Bronchial epithelial cell (primary cell): Measurements from ENCODE around the gene TMEM242. TPM values are rescaled to one million over a fixed set of nuclear protein-coding genes. Genes with fewer than 3 reads are reported as not detected.
A peak's percentile ranks its signal among the peaks of the same experiment; 100 is the strongest.

Experiments used
- DNase-seq: peaks from one replicate; pipeline ENCODE4 v3.0.0-alpha.2; 2010; ENCODE audit warnings: low read depth
- FAIRE-seq: peaks from 2 replicates; lab custom pipeline; 2011; peaks lifted over from hg19 to GRCh38; lab: Jason Lieb, UNC
- H3K27me3 ChIP-seq: 2 replicates; pipeline ENCODE4 v1.5.1; 2011; ENCODE audit warnings: low read length; ENCODE audit not compliant: control insufficient read depth, insufficient read depth
- H3K36me3 ChIP-seq: 2 replicates; pipeline ENCODE4 v1.5.1; 2011; ENCODE audit warnings: low read length; ENCODE audit not compliant: control insufficient read depth, insufficient read depth
- H3K4me3 ChIP-seq: 2 replicates; pipeline ENCODE4 v1.5.1; 2011; ENCODE audit warnings: mild to moderate bottlenecking, low read depth, low read length, control low read depth
- total RNA-seq: library from RNA; depleted of rRNA; stranded (reverse); fragments of >200 nt; gene quantifications from 2 replicates; pipeline ENCODE4 v1.2.1, GENCODE V29; 2014
- TF ChIP-seq, protein P1 (sequence below): IDR thresholded peaks from 2 replicates; pipeline ENCODE4 v1.5.1; 2011; ENCODE audit warnings: mild to moderate bottlenecking, moderate library complexity, low read length, control low read depth, inconsistent platforms; ENCODE audit not compliant: insufficient read depth, severe bottlenecking

Gene TMEM242
- total RNA-seq, 1 donor from 2014 or later = 7.1 TPM

DNA sequence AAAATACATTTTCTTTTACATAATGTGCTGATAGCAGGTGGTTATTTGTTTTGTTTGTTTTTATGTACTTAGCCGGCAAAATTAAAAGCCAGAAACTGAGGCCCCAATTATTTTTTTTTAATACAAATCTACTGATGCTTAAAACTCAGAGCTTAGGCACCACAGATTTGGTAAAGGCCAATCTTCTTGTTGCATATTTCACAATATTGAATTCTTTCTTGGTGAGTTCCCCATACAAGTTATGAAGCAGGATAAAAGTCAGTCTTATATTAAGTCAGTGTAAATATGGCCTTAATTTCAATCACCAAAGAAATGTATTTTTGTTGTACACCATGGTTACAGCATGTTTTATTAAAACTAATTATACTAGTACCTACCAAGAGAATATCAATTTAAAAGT lies 41.4 kb upstream of the TMEM242 start:
- FAIRE-seq (no peak), DNase-seq (no peak)
- TF ChIP-seq, protein P1, sequence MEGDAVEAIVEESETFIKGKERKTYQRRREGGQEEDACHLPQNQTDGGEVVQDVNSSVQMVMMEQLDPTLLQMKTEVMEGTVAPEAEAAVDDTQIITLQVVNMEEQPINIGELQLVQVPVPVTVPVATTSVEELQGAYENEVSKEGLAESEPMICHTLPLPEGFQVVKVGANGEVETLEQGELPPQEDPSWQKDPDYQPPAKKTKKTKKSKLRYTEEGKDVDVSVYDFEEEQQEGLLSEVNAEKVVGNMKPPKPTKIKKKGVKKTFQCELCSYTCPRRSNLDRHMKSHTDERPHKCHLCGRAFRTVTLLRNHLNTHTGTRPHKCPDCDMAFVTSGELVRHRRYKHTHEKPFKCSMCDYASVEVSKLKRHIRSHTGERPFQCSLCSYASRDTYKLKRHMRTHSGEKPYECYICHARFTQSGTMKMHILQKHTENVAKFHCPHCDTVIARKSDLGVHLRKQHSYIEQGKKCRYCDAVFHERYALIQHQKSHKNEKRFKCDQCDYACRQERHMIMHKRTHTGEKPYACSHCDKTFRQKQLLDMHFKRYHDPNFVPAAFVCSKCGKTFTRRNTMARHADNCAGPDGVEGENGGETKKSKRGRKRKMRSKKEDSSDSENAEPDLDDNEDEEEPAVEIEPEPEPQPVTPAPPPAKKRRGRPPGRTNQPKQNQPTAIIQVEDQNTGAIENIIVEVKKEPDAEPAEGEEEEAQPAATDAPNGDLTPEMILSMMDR = no peak
- H3K4me3 ChIP-seq = no peak overlapping the region
- peaks cover 2% of the 10 kb centered on the region for H3K27me3 ChIP-seq
- H3K36me3 ChIP-seq = no peaks in the 10 kb centered on the region

DNA sequence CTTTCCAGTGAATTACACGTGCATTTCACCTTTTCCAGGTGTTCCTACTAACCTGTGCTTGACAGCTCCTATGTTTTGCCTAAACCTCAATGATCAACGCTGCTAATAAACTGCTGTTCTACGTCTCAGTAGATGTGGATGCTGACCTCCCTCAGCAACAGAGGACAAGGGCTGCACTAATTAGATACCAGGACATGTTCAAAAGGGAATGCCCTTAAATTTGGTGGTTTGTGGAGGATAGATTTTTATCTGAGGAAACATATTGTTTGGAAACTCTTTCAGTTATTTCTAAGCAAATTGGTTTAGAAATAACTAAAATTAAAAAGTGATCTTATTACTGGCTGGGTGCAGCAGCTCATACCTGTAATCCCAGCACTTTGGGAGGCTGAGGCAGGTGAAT lies 38.6 kb upstream of the TMEM242 start:
- peaks cover 2% of the 10 kb centered on the region for H3K27me3 ChIP-seq
- no peak overlapping the region for H3K4me3 ChIP-seq
- FAIRE-seq = no peak
- TF ChIP-seq, protein P1 = no peak
- H3K36me3 ChIP-seq = no peaks in the 10 kb centered on the region
- no peak for DNase-seq

DNA sequence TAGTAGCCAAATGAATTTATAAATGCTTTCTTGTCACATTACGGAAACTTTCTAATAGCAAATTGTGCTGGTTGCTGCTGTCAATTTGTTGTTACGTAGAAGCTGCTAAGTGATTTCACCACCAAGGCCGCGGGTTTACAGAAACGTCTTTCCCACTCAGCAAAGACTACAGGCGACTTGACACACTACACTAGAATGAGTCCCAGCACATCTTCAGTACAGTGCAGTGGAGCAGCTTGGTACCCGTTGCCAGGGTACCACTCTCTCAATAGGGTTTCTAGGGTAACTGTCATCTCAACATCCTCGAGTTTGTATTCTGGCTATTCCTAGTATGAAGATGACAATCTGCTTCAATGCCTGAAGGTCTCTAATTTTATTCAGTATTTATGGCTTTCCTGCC lies 35.0 kb upstream of the TMEM242 start:
- Histone ChIP-seq H3K27me3 (peaks cover 5% of the 10 kb centered on the region), H3K36me3 (no peaks in the 10 kb centered on the region), H3K4me3 (no peak overlapping the region)
- no peak for FAIRE-seq
- no peak for DNase-seq
- TF ChIP-seq, protein P1 = no peak

DNA sequence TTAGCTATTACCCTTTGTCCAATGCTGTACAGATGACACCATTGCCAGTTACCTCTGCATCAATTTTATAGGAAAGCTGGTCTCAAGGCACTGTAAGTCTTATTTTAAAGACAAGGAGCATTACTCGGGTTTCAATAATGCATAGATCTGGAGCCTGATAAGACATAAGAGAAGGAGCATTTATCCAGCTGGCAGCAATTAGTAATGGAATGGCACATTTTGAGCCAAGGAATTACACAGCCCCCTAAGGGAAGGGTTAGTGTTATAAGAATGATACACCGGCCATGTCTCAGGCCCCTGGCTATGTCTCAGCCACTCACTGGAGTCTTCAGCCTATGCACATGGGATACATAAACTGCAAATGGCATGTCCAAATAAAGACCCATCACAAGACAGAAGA lies 23.1 kb upstream of the TMEM242 start:
- Histone ChIP-seq H3K27me3 (peaks cover 5% of the 10 kb centered on the region), H3K4me3 (no peak overlapping the region), H3K36me3 (no peaks in the 10 kb centered on the region)
- FAIRE-seq = no peak
- TF ChIP-seq, protein P1 = no peak
- DNase-seq = no peak

DNA sequence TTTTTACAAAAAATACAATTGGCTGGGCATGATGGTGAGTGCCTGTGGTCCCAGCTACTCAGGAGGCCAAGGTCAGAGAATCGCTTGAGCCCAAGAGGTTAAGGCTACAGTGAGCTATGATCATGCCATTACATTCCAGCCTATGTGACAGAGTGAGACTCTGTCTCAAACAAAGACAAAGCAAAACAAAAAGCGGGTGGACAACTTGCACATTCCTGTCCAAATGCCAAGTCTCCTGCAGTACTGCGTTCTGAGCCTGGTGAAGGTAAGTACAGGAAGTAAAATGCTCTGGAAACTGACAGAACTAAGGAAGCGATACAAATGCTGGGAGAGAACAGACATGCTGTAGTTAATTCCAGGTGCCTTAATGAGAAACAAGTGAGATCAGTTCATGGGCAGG lies 20.4 kb upstream of the TMEM242 start:
- DNase-seq = peak; percentile 21
- peaks cover 5% of the 10 kb centered on the region for H3K27me3 ChIP-seq
- FAIRE-seq = no peak
- no peaks in the 10 kb centered on the region for H3K36me3 ChIP-seq
- TF ChIP-seq, protein P1 = no peak
- H3K4me3 ChIP-seq = no peak overlapping the region

DNA sequence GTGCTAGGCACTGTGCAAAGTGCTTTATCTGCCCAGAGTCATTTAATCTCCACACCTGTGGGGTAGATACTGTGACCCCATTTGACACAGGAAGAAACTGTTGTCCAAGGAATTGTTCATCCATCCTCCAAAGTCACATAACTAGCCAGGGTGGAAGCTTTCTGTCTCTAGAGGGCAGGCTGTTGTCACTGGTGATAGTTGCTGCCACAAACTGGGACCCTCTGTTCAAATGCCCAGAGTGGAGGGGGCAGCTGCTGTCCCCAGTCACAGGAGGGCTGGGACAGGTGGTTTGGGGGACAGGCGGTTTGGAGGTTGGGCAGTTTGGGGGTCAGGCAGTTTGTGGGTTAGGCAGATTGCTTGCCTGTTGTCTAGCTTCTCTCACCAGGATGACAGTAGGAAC lies 16.1 kb upstream of the TMEM242 start:
- DNase-seq = no peak
- Histone ChIP-seq H3K4me3 (no peak overlapping the region), H3K36me3 (no peaks in the 10 kb centered on the region), H3K27me3 (no peaks in the 10 kb centered on the region)
- TF ChIP-seq, protein P1 = no peak
- FAIRE-seq = no peak
